COLO668 (cell line): ENCODE results near the gene RPS15A.
"Not testable (repeated sequence)": the region's sequence is repeated elsewhere in the genome, so short reads cannot be mapped to it uniquely, and the experiment has no call there.

Experiments used
- DNase-seq: peaks from one replicate; lab custom pipeline; 2025; ENCODE audit not compliant: unreplicated experiment; lab: John Stamatoyannopoulos, UW

Gene RPS15A

GRCh38 chr16:18757960-18758660, 32.0 kb downstream of the RPS15A start:
- not testable (repeated sequence) for DNase-seq

GRCh38 chr16:18756639-18757038, 33.5 kb downstream of the RPS15A start:
- not testable (repeated sequence) for DNase-seq

GRCh38 chr16:18742870-18743269, 47.3 kb downstream of the RPS15A start:
- DNase-seq, result not testable (repeated sequence)

GRCh38 chr16:18740027-18740426, 50.1 kb downstream of the RPS15A start:
- not testable (repeated sequence) for DNase-seq

GRCh38 chr16:18738768-18739167, 51.4 kb downstream of the RPS15A start:
- DNase-seq, result not testable (repeated sequence)

GRCh38 chr16:18734279-18734678, 55.9 kb downstream of the RPS15A start:
- not testable (repeated sequence) for DNase-seq
